IPS-18c (cell line): ENCODE measurements around the gene ATP8A1.

Source experiments
- H3K4me3 ChIP-seq: 2 replicates; pipeline ENCODE4 v1.7.0; 2013; ENCODE audit warnings: low read depth, mild to moderate bottlenecking, low read length, moderate library complexity; ENCODE audit not compliant: insufficient read depth
- H3K9me3 ChIP-seq: one replicate; pipeline ENCODE4 v1.6.1; 2013; ENCODE audit warnings: mild to moderate bottlenecking, low read length, moderate library complexity; ENCODE audit not compliant: control insufficient read depth, insufficient read depth

The ATP8A1 gene

DNA sequence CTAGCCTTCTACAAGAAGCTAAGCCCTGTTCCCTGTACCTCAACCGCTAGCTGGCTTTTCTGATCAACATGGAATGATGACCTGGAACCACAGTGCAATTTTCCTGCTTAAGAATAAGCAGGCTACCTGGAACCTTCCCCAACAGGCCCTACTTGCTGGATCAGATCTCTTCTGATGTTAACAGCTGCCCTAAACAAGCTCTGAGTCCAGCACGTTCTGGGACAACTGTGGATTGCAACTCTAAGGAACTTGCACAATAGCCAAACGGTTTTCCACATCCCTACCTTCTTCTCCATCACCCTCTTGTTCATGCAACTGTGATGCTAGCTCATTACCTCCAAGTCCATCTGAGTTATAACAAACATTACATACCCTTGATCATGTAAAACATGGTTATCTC lies 19.8 kb downstream of the ATP8A1 start:
- Histone ChIP-seq H3K4me3 (no peak overlapping the region), H3K9me3 (no peaks in the 10 kb centered on the region)

DNA sequence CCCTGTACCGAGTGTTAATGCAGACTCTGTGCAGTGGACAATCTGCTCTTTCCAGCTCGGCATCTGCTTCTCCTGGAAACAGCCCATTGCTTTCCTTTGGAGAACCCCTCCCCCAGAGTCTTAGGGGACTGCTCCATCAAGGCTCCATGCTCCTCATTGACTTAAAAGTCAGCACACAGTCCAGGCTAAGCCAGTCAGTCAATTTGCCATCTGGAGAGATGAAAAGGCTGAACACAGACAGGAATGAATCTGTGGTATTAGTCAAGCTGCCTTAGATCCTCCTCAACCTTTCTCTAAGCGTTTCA lies 20.3 kb downstream of the ATP8A1 start:
- H3K4me3 ChIP-seq = no peak overlapping the region

DNA sequence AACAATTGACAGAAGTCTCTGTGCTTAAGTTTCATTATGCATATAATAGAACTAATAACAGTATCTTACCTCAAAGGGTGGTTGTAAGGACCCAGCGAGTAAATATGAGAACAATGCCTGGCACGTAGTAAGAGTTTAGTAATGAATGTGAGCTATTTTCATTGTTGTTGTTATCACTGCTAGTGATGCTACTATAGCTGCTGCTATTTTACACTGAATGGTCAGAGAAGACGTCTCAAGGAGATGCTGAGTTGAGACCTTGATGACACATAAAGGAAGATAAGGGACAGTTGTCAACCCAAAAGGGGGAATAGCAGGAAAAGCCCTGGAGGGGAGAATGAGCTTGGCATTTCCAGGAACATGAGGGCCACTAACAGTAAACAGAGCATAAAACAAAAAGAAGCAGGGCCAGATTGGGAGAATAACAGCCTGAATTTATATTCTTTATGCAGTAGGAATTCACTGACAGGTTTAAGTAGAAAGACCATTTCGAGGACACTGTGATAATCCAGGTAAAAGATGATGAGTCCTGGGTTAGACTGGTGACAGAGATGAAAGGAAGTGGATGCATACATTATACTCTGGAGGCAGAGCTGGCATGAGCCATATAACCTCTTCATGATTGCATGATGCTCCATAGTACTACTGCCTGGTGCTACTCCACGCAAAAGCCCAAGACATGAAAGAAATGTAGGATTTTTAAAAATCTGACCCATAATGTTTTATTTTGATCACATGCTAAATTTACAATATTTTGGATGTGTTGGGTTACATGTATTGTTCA lies 23.1 kb downstream of the ATP8A1 start:
- H3K9me3 ChIP-seq = no peaks in the 10 kb centered on the region
- H3K4me3 ChIP-seq = no peak overlapping the region

More for the DNA sequence above, 20.3 kb downstream of the ATP8A1 start:
- no peaks in the 10 kb centered on the region for H3K9me3 ChIP-seq

DNA sequence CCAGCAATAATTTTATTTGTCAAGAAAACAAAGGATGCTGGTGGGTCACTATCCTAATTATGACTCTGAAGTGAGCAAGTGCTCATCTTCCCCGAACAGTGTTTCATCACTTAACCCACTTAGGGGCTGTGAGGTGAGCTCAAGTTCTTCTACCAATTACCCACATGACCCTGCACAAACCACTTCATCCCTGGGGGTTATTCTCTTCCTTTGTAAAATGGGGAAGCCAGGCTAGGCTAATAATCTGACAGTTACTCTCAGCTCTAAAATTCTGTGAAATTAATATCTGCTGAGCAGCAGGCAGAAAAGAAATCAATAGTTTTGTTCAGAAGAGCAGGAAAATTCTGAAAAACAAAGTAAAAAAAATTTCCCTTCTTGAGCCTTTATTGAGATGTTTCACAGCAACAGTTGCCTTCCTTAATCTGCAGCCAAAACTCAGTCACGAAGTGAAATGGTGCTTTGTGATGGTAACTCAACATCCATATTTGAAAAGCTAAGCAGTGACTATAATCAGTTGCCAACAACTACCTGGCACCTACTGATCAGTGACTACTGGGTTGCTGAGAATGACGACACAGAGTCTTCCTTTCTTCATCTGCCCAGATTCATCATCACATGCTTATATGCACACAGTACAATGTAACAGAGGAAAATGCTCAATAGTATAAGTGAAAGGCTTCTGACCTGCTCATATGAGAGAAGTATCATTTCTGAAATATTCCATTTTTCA lies 24.1 kb downstream of the ATP8A1 start:
- no peak overlapping the region for H3K4me3 ChIP-seq

DNA sequence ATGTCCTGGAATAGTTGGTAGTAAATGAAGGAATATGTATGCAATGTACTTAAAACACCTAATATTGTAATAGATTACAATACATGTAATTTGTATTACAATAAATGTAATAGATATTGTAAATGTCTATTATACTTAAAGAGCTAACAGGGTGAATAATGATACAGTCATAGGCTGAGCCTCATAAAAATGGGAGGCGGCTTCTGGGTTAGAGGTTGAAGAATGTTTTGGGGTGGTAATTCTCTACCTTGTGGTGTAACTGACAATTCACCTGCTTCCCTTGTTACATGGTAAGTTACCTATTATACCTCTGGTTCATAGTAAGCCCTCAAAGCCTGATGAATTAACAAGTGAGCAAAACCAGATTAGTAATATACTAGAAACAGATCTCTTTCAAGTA lies 26.0 kb downstream of the ATP8A1 start:
- Histone ChIP-seq H3K4me3 (no peak overlapping the region), H3K9me3 (no peaks in the 10 kb centered on the region)

More for the DNA sequence above, 24.1 kb downstream of the ATP8A1 start:
- no peaks in the 10 kb centered on the region for H3K9me3 ChIP-seq

DNA sequence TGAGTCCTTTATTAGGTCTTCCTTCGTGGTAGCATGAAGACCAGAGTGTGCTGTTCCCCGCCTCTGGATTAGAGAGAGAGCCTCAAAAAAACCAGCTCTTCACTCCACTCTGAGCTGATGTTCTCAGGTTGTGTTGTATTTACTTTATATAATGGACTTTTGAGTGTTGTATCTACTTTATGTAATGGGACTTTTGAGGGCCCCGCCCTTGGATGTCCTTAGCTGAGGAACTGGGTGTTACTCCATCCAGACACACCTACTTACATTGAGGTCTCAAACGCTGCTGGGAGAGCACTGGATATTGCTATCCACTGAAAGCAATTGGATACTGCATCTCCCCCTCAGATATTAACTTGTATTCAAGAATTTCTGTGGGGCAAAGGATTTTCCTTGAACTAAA lies 28.2 kb downstream of the ATP8A1 start:
- H3K4me3 ChIP-seq = no peak overlapping the region
- H3K9me3 ChIP-seq = no peaks in the 10 kb centered on the region

DNA sequence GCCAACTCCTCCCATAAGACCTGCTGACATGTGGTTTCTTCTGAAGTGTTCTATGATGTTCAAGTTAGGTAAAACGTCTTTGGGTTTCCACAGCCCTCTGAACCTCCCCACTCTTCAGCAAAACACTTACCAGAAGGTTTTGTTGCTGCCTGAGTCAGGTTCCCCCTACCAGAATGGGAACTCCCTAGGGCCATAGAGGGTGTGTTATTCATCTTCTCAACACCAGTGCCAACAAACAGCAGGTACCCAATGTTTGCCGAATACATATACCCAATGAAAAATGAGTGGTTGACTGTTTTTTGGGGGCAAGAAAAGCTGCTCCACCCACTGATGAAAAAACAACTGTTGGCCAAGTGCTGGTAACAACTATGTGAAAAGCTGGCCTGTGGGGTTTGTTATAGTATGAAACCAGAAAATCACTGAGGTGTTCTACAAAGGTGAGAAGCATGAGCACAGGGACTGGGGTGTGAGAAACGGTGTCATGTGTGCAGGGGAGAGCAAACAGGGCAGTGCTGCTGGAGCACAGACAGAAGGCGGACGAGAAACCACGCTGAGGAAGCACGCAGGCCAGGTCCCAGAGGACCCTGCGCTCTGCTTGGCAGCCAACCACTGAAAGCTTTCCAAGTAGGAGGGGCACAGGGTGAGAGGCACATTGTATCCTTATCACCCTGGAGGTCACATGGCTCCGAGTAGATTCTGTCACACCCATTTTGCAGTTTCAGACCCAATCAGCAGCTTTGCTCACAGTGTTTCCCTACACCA lies 28.8 kb downstream of the ATP8A1 start:
- Histone ChIP-seq H3K9me3 (no peaks in the 10 kb centered on the region), H3K4me3 (no peak overlapping the region)

DNA sequence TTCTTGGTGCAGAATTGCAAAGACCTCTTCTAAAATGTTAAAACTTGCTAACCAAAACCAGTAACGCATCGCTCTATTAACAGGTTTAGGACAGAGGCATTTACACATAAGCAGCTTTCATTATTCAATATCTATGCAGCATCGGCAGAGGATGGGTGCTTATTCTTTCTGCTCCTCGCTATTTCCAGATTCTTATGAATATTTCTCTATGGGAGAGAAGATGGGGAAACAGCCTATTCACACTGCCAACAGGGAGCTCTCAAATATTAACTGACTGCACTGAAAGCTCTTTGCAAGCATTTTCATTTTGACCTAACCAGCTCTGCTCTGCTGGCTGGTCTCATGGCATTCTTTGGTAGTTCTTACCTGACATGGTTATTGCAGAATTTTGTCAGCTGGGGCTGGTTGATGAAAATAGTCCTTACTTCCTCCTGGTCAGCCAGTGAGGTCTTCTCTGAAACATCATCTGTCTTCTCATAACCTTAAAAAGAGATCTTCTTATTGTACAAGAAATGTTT lies 30.2 kb downstream of the ATP8A1 start:
- H3K4me3 ChIP-seq = no peak overlapping the region
- H3K9me3 ChIP-seq = no peaks in the 10 kb centered on the region

DNA sequence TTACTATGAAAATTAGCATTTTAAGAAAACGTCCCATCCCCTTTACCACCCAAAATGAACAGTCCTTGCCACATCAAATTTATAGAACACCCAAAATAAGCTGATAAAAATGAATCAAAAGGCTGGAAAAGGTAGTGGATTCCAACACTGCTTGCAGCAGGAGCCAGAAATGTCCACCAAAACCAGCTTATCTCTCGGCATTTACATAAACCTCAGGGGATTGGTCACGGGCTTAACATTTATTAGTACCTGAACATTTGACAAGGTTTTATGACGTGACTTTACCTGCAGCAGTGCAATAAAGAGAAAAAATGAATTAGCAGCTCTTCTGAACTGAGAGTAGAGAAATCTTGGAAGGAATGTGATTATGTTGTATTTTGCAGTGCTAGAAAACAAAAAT lies 31.6 kb downstream of the ATP8A1 start:
- H3K9me3 ChIP-seq = no peaks in the 10 kb centered on the region
- no peak overlapping the region for H3K4me3 ChIP-seq

DNA sequence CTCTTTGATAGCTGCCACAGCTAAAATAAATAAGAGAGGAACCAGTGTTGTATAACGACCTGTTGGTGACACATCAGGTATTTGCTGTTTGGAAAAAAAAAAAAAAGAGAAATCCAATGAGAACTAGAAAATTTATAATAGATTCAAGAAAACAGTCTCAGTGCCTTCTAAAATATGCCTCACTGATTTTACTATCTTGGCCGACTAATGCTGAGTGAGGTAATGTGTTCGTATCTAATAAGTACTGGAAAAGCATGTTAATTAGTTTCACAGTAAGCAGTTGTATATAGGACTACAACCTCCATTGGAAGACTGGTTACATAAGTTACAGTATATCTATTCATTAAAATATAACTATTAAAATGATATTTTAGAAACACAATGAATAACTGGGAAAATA lies 32.4 kb downstream of the ATP8A1 start:
- Histone ChIP-seq H3K4me3 (no peak overlapping the region), H3K9me3 (no peaks in the 10 kb centered on the region)

DNA sequence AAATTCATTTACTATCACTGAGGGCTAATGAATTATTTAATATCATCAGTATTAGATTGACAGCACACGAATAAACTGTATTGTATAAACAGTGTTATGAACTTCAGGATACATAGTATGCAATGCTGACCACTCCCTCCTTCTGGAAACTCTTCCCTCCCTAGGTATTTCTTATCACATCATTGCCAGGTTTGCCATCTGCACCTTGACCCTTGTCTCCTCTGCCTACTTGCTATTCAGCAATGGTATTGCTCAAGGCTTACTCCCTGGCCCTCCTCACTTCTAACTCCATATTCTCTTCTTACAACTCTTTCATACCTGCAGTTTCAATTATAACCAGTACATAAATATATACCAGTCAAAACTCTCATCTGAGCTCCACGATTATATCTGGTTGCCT lies 38.9 kb downstream of the ATP8A1 start:
- no peaks in the 10 kb centered on the region for H3K9me3 ChIP-seq
- no peak overlapping the region for H3K4me3 ChIP-seq

DNA sequence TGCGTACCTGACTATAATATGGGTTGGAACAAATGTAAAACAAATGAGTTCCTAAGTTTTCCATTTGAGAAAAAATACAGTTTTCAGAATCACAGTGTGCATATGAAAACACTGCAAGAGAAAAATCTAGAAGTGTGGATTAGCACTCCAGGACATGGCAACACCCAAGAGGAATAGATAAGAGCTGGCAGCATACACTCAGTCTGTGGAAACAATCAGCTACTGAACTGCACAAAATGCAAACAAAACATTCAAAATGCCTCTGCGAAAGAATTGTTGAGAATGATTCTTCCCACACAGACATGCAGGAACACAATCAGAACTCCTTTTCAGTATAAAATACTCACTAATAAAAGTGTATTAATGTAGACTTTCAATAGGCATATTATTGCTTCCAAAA lies 39.9 kb downstream of the ATP8A1 start:
- Histone ChIP-seq H3K9me3 (no peaks in the 10 kb centered on the region), H3K4me3 (no peak overlapping the region)

DNA sequence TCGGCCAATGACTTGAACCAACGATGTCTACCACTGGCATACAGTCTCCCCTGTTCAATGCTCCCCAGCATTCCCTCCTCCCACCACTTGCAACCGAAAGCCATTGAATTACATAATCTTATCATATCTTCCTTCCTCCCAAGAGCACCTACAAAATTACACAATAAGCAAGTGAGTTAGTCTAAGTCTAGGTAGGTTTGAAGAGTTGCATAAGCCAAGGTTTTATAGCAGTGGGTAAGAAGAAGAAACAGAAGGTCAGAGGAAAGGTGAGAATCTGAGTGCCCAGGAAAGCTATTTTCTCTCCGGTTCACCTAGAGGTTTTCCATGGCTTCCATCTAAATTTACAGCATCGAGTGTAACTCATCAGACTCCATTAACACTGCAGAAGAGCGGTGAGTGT lies 40.3 kb downstream of the ATP8A1 start:
- Histone ChIP-seq H3K9me3 (no peaks in the 10 kb centered on the region), H3K4me3 (no peak overlapping the region)

DNA sequence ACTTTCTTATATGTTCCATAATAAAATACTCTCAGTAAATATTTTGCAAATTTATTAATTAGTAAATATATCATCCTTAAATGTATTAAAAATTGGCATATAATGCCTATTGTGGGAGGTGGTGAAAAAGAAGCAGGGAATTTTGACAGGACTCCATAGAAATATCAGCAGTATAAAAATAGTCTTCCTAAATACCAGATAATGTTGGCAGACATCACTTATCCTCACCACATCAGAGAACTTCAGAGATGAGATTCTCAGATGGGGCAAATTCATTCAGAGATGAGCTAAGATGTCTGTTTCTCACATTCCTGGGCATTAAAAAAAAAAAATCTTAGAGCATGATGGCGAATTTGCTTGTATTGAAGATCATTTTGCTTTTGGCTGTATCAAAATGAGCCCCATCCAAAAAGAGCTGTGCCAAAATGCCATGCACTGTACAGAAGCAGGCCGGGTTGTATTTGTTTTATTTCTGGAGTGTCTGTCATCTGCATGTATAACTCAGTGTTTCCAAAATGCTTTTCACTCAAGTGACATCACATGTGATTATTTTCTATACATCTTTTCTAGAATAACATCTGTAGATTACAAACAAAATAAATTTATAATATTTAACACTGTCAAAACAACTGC lies 41.7 kb downstream of the ATP8A1 start:
- Histone ChIP-seq H3K9me3 (no peaks in the 10 kb centered on the region), H3K4me3 (no peak overlapping the region)

DNA sequence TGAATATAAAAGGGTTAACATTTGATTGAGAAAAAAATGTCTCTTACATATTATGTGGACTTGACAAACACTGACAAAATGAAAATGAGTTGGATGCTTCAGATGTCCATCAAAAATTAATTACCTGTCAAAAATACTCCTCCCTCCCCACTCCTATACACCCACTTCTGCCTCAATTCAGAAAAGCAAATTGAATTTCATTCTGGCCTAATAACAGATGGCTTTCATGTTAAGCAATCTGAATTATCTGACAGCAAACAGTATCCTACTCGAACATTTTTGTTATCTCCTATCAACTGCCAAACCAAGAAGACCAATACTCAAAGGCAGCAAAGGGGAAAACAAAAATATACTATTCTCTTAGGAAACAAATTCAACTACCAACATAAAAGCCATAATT lies 44.0 kb downstream of the ATP8A1 start:
- H3K9me3 ChIP-seq = no peaks in the 10 kb centered on the region
- H3K4me3 ChIP-seq = no peak overlapping the region

DNA sequence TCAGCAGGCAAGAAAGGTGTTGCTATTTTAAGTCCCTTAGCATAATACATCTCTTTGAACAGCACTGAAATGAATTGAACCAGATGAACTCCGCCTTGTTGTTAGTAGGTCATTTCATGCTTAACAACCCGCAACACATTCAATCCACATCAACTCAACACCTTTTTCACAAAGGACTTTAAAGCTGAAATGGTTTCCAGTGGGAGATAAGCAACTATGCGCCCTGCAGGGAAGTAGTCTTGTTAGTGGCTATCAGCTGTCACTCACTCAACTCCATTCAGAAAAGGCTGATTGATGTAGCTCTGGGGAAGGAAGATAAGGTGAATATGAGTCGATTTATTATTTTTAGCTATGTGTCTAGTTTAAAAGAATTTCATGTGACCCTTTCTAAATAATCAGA lies 46.0 kb downstream of the ATP8A1 start:
- no peaks in the 10 kb centered on the region for H3K9me3 ChIP-seq
- no peak overlapping the region for H3K4me3 ChIP-seq

DNA sequence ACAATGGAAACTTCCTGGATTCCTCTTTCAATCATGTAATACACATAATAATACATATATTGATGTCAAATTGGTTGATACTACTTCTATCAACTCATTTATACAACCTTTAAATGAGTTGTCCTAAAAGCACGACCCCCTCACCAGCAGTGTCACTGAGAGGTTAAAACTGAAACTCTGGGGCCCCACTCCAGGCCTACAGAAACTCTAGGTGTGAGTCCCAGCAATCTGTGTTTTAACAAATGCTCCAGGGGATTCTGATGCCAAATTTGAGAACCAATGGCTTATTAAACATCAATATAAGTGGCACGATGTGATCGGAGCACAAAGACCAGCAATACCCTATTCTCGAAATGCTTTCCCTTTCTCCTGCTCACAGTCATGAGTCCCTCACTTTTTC lies 47.9 kb downstream of the ATP8A1 start:
- no peak overlapping the region for H3K4me3 ChIP-seq
- no peaks in the 10 kb centered on the region for H3K9me3 ChIP-seq
